Measurements from ENCODE around the gene KRT74.

KRT74 gene

GRCh38 chr12:52551216-52551865 lies 22.3 kb downstream of the KRT74 start:
- Histone ChIP-seq H3K36me3 (no peaks in the 10 kb centered on the region), H3K4me3 (ENCODE audit: low read depth, low read length) (no peak overlapping the region), H3K27ac (no peak overlapping the region), H3K27me3 (ENCODE audit: insufficient read depth, low read depth, severe bottlenecking) (peaks cover 95% of the 10 kb centered on the region), H3K9me3 (ENCODE audit: severe bottlenecking) (no peaks in the 10 kb centered on the region)
- DNase-seq = peak; percentile 9
- no peak for TF ChIP-seq CTCF (IDR thresholded peaks at IDR 0.05; ENCODE audit: low read depth, low read length)

- Histone ChIP-seq H3K27me3 (ENCODE audit: insufficient read depth, low read depth, severe bottlenecking) (peaks cover 94% of the 10 kb centered on the region), H3K9me3 (ENCODE audit: severe bottlenecking) (no peaks in the 10 kb centered on the region), H3K36me3 (no peaks in the 10 kb centered on the region), H3K4me3 (ENCODE audit: low read depth, low read length) (no peak overlapping the region), H3K27ac (no peak overlapping the region)
- no peak for TF ChIP-seq CTCF (IDR thresholded peaks at IDR 0.05; ENCODE audit: low read depth, low read length)
- DNase-seq = no peak
Observed at GRCh38 chr12:52546126-52546525, 27.5 kb downstream of the KRT74 start.

GRCh38 chr12:52543985-52544883 lies 29.4 kb downstream of the KRT74 start:
- Histone ChIP-seq H3K9me3 (ENCODE audit: severe bottlenecking) (no peaks in the 10 kb centered on the region), H3K4me3 (ENCODE audit: low read depth, low read length) (no peak overlapping the region), H3K36me3 (no peaks in the 10 kb centered on the region), H3K27ac (no peak overlapping the region), H3K27me3 (ENCODE audit: insufficient read depth, low read depth, severe bottlenecking) (peaks cover 92% of the 10 kb centered on the region)
- peak; percentile 9 for DNase-seq
- no peak for TF ChIP-seq CTCF (IDR thresholded peaks at IDR 0.05; ENCODE audit: low read depth, low read length)

GRCh38 chr12:52542785-52543318 lies 30.8 kb downstream of the KRT74 start:
- no peak for TF ChIP-seq CTCF (IDR thresholded peaks at IDR 0.05; ENCODE audit: low read depth, low read length)
- no peak overlapping the region for H3K4me3 ChIP-seq (ENCODE audit: low read depth, low read length)
- no peaks in the 10 kb centered on the region for H3K36me3 ChIP-seq
- no peaks in the 10 kb centered on the region for H3K9me3 ChIP-seq (ENCODE audit: severe bottlenecking)
- peaks cover 94% of the 10 kb centered on the region for H3K27me3 ChIP-seq (ENCODE audit: insufficient read depth, low read depth, severe bottlenecking)
- DNase-seq = no peak
- no peak overlapping the region for H3K27ac ChIP-seq

GRCh38 chr12:52542157-52542556 lies 31.5 kb downstream of the KRT74 start:
- DNase-seq = no peak
- no peak overlapping the region for H3K27ac ChIP-seq

More at GRCh38 chr12:52542157-52542556, 31.5 kb downstream of the KRT74 start:
- H3K27me3 ChIP-seq (ENCODE audit: insufficient read depth, low read depth, severe bottlenecking) = peaks cover 94% of the 10 kb centered on the region
- H3K36me3 ChIP-seq = no peaks in the 10 kb centered on the region
- H3K9me3 ChIP-seq (ENCODE audit: severe bottlenecking) = no peaks in the 10 kb centered on the region
- no peak for TF ChIP-seq CTCF (IDR thresholded peaks at IDR 0.05; ENCODE audit: low read depth, low read length)
- H3K4me3 ChIP-seq (ENCODE audit: low read depth, low read length) = no peak overlapping the region

Data from WERI-Rb-1 (cell line).